ENCODE measurements around the gene C4orf51.

C4orf51 gene

DNA sequence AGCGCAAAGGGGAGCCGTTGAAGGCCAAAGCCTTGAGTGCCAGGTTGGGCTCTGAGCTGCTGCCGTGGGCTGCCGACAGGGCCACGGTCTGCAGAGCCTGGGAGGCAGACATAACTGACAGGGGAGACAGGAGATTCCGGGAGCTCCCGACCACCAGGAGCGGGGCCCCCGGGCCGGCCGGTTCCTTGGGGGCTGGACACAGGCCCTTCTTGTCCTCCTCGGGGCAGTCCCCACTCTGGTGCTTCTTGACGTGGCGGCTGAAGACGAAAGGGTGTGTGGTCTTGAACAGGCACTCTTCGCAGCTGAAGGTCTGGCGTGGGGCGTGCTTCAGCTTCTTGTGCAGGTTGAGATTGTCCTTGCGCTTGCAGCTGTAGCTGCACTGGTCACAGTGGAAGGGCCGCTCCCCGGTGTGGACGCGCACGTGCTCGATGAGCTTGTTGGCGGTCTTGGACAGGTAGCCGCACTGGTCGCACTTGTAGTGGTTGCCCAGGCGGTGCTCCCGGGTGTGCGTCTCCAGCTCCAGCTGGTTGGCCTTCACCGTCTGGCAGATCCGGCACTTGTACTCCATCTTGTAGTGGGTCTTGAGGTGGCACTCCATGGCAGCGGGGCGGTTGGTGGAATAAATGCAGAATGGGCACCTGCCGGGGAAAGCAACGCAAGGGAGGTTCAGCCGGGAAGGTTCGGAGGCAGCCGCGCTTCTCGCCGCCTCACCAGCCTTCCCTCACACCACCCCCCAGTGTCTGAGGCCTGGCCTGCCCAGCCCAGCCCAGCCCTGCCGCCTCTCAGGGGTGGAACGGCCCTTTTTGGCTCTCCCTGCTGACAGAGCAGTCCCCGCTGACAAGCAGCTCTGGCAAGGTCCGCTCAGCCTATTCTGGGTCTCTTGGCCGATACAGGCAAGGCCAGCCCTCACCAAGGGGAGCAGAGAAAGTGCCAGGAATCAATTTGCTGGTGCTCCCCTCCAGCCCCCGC lies 81.3 kb downstream of the C4orf51 start:
- FAIRE-seq, result no peak

DNA sequence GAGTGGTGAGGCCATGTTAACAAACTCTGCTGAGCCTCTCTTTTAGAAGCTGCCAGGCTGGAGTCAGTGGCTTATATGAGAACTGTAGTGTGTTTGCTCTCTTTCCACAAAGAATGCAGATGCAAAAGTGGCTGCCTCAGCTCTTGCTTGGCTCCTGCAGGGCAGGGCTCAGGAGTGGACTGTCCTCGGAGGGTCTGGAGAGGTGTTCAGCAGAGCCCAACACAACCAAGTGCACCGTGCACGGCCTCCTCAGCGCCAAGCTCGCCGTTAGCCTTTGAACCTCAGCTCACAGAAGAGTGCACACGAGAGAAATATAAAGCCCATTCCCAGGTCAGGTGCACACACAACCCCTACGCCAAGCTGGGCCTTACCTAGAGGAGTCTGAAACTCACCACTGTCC lies 82.8 kb downstream of the C4orf51 start:
- FAIRE-seq, result no peak

DNA sequence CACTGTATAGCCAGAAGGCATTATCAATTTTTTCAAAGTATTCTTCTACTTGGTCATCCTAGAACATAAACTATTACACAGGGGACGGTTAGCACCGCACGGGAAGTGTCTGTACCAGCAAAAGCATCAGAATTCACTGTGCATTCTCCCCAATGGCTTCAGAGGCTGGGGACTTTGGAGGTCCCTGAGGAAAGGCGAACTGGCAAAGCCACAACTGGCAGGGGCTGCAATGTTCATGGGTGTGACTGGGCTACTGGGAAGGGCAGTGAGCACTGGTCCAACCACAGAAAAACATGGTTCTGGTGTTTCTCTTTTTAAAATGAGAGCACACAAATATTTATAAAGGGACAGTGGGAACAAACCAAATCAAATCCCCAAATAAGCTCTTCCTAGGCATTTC lies 83.5 kb downstream of the C4orf51 start:
- FAIRE-seq, result no peak

DNA sequence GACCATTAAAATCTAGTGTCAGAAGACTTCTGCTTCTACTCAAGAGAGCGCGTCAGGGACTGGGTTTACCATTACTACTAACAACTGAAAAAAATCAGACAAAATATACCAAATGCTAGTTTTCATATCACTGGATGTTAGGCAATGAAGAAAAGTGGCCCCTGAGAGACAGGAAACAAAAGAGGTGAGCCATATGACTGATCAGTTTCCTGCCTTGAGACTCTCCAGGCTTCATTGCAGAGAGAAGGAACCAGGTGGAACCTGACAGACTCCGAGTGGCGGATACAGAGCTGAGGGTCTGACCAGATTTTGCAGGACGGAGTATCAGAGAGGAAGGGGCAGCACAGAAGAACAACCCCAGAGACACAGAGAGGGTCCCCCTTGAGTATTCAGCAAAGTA lies 86.3 kb downstream of the C4orf51 start:
- no peak for FAIRE-seq

DNA sequence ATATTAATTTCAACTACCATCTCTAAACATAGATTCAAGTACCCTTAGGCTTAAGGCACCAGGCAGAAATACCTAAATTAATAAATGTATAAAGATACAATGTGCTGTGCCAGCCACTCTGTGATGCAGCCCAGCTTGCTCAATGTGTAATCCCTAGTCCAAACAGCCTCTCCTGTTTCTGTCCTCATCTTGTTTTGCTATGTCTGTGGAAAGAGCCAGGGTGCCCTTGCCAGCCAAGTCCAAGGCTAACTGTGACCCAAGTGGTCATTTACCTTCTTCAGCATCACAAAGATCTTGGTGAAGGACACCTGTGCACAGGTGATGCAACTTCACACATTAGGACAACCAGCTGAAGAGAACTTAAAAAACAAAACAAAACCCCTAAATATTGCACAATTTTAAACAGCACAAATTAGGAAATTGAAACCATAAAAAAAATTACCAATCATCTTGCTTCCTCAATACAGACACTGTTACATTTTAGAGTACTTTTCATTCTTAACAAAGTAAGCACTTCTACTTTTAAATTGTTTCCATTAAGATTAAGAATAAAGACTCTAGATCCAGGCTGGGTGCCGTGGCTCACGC lies 89.6 kb downstream of the C4orf51 start:
- FAIRE-seq, result no peak

DNA sequence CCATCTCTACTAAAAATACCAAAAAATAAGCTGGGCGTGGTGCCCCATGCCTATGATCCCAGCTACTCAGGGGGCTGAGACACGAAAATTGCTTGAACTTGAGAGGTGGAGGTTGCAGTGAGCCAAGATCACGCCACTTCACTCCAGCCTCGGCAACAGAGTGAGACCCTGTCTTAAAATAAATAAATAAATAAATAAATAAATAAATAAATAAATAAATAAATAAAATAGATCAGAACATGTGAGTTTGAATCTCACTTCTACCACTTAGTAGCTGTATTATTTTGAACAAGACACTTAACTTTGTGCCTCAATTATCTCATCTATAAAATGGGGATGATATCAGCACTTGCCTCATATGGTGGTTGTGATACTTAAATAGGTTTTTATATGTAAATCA lies 90.2 kb downstream of the C4orf51 start:
- FAIRE-seq, result no peak

DNA sequence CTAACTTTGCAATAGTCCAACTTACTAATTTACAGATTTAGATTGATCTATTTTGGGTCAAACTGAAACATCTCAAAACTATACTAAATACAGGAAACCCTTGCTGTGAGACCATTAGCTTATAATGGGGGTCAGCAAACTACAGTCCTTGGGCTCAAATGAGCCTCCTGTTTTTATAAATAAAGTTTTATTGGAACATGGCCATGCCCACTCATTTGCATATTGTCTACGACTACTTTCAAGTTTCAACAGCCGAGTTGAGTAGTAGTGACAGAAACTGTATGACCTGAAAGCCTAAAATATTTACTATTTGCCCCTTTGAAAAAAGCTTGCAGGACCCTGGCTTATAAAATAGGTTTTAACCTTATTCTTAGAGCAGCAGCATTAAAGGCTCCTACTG lies 92.4 kb downstream of the C4orf51 start:
- FAIRE-seq, result no peak

DNA sequence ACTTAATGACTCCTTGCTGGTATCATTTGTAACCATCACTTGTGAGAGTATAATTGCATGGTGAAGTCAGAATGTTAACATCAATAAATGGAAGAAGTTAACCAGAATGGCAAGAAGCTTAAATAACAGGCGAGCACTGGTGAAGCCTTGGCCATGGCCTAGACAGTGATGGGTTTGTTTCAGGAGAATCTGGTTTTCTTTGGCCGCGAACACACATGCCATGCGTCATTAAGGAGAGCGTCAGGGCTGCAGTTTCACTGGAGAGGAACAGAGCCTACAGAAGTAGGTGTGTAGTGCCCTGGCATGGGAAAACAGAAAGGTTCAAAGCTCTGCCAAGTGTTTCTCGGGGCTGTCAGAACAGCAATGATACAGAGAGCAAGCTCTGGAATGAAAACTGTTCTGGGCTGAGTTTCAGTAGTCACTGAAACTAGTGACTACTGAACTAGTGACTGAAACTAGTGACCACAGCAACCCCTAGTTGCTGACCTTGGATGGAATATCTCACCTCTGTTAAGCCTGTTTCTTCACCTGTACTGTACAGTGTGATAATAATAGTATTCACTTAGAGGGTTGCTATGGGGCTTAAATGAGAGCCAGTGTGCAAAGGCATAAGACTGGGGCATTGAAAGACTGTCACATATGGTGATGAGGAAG lies 93.8 kb downstream of the C4orf51 start:
- no peak for FAIRE-seq

DNA sequence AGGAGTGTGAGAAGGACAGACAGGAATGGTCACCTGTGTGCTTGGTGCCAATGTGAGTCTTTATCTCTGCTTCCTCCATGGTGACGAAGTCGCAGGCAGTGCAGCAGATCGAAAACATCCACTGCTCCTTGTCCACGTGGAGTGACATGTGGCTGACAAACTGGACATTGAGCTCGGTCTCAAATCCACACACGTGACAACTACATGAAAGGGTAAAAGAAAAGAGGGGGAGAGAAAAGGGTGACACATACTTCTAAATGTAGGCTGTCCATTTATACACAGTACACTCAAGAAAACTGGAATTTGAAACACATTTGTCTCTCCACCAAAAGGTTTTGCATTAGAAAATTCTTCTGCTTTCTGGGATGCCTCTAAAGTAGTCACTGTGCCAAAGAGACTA lies 94.5 kb downstream of the C4orf51 start:
- FAIRE-seq, result no peak

DNA sequence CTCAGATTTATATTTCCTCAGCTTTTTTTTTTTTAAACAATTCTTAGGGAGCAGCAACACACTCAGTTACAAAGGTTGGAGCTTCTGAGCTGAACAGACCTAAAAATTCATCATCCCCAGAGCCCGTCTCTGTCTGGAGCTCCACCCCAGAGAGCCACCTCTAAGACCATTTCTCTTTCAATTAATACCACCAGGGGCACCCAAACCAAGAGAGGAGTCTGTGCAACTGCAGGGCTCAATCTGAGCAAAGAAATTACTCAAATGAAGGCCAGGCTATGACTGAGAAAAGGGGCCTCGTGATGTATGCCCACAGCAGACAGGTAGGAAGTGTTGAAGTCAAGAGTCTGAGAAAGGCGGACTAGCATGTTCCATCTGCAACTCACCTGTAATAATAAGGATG lies 95.5 kb downstream of the C4orf51 start:
- no peak for FAIRE-seq

DNA sequence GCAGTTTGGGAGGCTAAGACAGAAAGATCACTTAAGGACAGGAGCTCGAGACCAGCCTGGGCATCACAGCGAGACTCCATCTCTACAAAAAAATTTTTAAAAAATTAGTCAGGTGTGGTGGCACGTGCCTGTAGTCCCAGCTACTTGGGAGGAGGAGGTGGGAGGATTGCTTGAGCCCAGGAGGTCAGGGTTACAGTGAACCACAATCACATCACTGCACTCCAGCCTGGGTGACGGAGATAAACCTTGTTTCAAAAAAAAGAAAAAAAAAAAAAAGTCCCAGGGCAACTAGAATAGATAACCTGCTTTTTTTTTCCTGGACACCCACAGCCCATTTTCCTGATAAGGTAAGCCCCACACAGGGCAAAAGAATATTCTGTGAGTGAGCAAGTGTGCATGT lies 96.3 kb downstream of the C4orf51 start:
- FAIRE-seq, result no peak

DNA sequence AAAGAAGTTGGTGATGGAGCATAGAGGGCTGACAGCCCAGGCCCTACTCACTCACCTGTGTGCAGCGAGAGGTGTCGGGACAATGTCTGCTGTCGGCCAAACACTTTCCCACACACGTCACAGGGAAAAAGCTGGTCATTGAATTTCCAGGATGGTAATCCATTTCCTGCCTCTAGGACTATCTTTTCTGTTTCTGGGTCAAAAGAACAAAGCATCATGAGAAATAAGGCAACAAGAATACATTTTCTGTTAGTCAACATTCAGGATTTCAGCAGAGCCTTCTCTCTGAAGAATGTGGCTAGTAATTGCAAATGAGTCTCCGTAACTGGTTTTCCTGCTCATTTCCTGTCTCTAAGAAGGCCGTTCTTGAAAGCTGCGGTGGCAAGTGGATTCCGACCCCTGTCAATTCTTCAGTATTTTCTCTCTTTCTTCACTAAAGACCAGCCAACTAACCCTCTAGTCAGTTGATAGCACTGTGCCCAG lies 99.4 kb downstream of the C4orf51 start:
- FAIRE-seq, result no peak

DNA sequence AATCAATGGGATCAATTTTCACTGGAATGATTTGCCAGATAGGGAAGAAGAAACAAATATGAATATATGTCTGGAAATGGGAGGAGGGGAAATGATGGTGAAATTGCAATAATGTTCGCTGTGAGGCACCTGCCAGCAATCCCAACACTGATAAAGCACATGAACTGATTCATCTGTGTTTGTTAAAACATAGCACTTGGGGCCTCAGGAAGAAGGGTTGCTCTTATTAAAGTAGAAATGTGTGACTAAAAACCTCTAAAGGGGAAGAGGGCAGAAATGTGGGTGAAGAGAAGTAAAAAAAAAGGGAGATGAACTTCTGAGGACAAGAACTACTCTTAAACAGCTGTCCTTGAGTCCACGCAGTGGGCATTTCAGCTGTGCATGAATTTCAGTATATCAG lies 101.4 kb downstream of the C4orf51 start:
- no peak for FAIRE-seq
